ES-I3 (cell line): ENCODE data around the gene VDAC1.
"Not testable (repeated sequence)": the region's sequence is repeated elsewhere in the genome, so short reads cannot be mapped to it uniquely, and the experiment has no call there.

Experiments used
- H3K36me3 ChIP-seq: 2 replicates; pipeline ENCODE4 v1.6.1; 2013; ENCODE audit warnings: mild to moderate bottlenecking, low read length, control low read depth, moderate library complexity; ENCODE audit not compliant: insufficient read depth
- H3K4me1 ChIP-seq: 2 replicates; pipeline ENCODE4 v1.6.1; 2013; ENCODE audit warnings: mild to moderate bottlenecking, control low read depth, low read length; ENCODE audit not compliant: insufficient read depth
- H3K9ac ChIP-seq: 2 replicates; pipeline ENCODE4 v1.6.1; 2013; ENCODE audit warnings: low read depth, mild to moderate bottlenecking, low read length, moderate library complexity
- H3K9me3 ChIP-seq: 2 replicates; pipeline ENCODE4 v1.6.1; 2013; ENCODE audit warnings: mild to moderate bottlenecking, low read length, moderate library complexity; ENCODE audit not compliant: control insufficient read depth, insufficient read depth

VDAC1 gene

DNA sequence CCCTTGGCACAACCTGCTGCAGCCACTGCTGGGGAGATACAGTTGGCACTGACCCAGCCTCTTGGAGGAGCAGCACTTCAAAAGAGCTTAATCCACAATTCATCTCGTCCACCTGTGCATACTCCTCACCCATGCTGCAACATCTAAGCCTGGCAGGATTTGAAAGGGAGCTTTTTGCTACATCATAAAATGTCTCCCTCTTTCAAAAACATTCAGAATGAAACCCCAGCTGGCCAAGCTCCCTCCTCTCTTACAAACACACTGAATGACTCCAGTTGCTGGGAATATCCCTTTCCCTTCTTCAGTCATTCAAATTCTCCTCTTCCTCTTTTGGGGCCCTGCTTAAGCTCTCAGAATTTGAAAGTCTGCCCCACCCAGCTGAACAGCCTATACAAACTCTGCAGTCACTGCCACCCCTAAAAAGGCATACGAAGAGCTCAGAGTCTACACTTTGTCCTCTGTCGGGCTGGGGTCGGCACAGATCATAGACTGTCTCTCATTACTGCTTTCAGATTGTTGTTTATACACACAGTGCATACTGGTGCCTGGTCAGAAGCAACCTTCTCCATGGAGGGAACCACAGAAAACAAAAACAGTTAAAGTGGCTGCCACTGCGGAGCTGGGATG is 27.5 kb downstream of the VDAC1 start:
- Histone ChIP-seq H3K9me3 (no peaks in the 10 kb centered on the region), H3K4me1 (0 out of 2 replicates have a peak, but pooled peaks cover 12% of the 10 kb centered on the region), H3K9ac (no peak overlapping the region), H3K36me3 (peaks cover 22% of the 10 kb centered on the region)

DNA sequence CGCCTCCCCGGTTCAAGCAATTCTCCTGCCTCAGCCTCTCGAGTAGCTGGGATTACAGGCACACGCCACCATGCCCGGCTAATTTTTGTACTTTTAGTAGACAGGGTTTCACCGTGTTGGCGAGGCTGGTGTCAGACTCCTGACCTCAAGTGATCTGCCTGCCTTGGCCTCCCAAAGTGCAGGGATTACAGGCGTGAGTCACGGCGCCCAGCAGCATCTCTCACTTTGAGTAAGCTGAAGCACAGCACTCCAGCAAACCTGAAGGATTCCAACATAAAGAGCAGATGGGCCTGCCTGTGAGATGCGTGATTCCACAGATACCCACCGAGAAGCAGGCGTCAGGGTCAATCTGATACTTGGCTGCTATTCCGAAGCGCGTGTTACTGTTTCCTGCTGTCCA is 29.2 kb downstream of the VDAC1 start:
- H3K9me3 ChIP-seq, H3K9ac ChIP-seq: not testable (repeated sequence)
- 0 out of 2 replicates have a peak, but pooled peaks cover 12% of the 10 kb centered on the region for H3K4me1 ChIP-seq
- H3K36me3 ChIP-seq, result peaks cover 20% of the 10 kb centered on the region

DNA sequence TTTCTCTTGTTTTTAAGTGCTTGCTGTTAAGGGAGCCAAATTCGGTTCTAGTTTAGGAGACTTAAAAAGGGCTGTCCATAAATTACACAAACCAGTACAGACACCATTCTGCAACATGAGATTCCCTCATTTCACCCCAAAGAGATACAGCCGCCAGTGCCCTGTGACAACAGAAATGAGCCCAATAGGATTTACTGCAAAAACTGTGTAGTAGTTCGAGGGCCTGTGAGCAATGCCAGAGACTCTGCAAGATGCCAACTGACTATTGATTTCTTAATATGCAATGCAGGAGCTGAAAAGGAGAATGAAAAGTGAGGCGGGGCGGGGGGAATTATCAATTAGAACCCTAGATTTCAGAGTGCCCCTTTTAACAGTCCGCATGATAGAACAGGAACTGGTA is 30.6 kb downstream of the VDAC1 start:
- H3K9ac ChIP-seq, result no peak overlapping the region
- H3K9me3 ChIP-seq, result no peaks in the 10 kb centered on the region
- H3K4me1 ChIP-seq, result 0 out of 2 replicates have a peak, but pooled peaks cover 12% of the 10 kb centered on the region
- H3K36me3 ChIP-seq, result peaks cover 20% of the 10 kb centered on the region

DNA sequence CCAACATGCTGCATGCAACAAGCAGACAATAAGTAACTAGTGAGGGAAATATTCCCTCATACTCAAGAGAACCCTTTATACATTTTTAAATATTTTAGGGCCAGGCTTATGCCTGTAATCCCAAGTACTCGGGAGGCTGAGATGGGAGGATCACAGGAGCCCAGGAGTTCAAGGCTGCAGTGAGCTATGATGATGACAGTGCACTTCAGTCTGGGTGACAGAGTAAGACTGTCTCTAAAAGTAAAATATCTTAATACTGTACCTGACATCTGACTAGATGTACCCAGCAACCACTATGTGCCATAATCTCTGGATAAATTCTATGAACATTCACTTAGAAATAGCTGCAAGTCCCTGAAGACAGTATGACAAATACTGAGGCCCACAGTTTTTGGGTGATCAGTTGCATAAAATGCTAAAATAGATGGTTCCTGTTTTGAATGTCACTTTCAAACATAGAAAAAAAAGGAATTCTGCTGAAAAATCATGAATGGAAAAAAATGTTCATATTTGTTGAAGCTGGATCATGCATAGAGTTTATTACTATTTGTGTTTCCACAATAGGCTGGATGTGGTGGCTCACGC is 34.4 kb downstream of the VDAC1 start:
- no peaks in the 10 kb centered on the region for H3K9me3 ChIP-seq
- no peaks in the 10 kb centered on the region for H3K4me1 ChIP-seq
- peaks cover 16% of the 10 kb centered on the region; the same call in 1 of the 2 replicates for H3K36me3 ChIP-seq
- no peak overlapping the region for H3K9ac ChIP-seq

DNA sequence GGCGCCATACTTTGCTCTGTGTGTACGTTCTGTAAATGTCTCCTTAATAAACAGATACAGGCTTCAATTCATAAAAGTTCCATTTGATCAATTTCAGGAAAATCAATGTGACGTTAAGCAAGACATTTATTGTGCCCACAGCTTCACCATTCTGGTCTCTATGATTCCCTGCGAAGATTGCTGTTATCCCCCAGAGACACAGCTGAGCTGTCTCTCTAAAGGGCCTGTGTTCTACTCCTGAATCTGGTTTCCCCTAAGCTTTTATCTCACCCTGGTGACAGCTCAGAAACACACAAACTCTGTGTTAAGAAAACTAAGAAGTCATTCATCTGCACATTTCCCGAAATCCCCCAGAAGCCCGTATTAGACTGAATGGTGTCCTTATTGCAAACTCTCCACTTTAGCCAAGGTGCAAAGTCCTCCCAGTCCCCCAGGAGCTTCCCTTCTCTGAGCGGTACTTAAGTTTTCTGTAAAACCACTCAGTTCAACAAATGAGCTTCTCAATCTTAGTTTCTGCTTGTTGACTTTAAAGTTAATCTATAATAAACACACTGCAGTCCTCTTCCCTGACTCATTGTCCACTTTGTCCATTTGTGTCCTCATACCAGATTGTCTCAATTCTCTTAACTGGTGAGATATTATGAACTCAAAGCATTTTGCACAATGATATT is 35.0 kb downstream of the VDAC1 start:
- H3K36me3 ChIP-seq, result peaks cover 11% of the 10 kb centered on the region; the same call in 1 of the 2 replicates
- no peaks in the 10 kb centered on the region for H3K4me1 ChIP-seq
- no peaks in the 10 kb centered on the region for H3K9me3 ChIP-seq
- H3K9ac ChIP-seq, result no peak overlapping the region

DNA sequence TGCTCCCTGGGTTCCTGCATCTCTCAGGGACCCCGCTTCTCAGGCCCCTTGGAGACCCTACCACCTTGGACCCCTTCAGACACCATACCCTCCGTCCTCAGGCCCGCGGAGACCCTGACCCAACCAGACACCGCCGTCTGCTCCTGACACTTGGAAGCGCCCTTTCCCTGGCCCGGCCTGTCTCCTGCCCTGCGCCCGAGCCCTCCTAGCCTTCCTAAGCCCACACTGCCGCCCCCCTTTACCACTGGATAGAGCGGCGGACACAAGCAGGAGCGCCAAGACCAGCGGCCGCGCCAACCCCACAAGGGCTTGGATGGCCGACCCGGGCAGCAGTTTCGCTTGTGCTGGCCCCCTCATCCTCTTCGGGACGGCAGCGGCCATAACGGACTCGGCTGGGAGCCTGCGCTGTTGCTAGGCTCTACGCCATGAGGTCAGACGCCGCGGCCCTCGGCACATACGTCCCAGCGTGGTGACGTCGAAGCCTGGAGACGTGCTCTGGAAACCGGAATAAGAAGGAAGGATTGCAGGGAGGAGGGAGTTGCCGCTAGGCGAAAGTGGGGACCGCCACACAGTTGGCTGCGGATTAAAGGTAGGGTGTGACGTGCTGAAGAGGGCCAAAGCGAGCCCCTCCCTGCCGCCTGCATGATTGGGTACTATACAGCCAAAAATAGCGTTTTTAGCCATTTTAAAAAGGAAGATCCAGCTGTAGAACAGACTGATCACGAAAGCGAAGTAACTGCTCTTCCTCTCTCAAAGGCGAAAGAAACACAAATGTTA is 36.4 kb downstream of the VDAC1 start, which contains the start of gene C5orf15:
Gene C5orf15, minus strand, starts transcription at position 422 of the 777 bp plus-strand sequence. Its CDS starts 41 bp downstream, at position 381.
- Histone ChIP-seq H3K9me3 (no peaks in the 10 kb centered on the region), H3K4me1 (no peaks in the 10 kb centered on the region), H3K36me3 (peaks cover 3% of the 10 kb centered on the region; the same call in 1 of the 2 replicates), H3K9ac (peak within 1 kb of the TSS; percentile 93)

DNA sequence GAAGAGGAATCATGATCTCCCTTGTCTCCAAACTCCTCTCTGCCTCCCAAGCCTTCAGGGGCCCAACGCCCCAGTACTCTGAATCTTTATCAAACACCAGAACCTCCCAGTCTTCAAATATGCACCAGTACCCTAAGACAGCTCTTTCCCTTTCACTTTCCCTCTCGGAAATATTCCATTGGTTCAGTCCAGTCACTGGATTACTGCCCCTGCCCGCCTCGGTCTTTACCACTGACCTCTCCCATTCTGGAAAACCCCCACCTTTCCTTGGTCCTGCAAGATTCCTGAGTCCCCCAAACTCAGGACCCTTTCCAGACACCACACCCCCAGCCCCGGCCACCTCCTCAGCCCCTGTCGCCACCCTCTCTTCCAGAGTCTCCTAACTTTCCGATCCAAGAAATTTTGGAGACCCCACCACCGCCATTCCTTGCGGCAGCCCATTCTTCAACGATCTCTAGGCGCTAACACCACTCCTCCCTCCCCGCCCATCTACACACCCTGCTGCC is 37.0 kb downstream of the VDAC1 start:
- H3K9me3 ChIP-seq, result no peaks in the 10 kb centered on the region
- peak overlapping the region; percentile 93 for H3K9ac ChIP-seq
- no peaks in the 10 kb centered on the region; the same call in 1 of the 2 replicates for H3K36me3 ChIP-seq
- H3K4me1 ChIP-seq, result no peaks in the 10 kb centered on the region

DNA sequence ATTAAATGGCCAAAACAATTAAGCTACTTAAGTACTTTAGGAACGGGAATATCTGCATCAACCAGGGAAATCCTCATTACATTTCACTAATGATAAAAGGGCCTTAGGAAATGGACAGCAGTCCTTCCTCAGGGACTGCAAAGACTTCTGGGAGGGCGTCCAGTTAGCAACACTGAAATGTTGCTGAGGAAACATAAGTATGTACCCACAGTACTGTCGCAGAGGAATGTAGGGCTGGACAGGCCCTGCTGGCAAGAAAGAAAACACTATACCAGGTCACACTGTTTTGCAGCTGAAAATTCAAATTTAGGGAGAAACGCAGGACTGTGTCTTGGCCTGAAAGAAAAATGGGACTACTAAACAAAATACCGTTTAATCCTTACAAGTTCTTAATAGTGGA is 37.7 kb downstream of the VDAC1 start:
- H3K9ac ChIP-seq, result peak overlapping the region; percentile 93; the same call in 1 of the 2 replicates
- H3K4me1 ChIP-seq, result no peaks in the 10 kb centered on the region
- no peaks in the 10 kb centered on the region for H3K9me3 ChIP-seq
- no peaks in the 10 kb centered on the region; the same call in 1 of the 2 replicates for H3K36me3 ChIP-seq

DNA sequence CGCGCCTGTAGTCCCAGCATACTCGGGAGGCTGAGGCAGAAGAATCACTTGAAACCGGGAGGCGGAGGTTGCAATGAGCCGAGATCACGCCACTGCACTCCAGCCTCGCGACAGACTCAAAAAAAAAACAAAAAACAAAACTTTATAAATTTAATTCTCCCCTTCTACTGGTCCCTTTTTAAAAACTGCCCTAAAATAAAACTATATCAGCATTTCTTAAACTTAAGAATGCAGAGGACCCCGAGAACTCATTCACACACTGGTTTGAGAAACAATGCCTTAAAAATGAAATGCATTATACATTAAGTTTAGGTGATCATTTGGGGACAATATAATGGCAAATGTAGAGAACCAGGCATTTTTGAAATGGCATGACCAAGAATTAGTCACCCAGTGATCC is 38.7 kb downstream of the VDAC1 start:
- no peaks in the 10 kb centered on the region for H3K9me3 ChIP-seq
- H3K36me3 ChIP-seq, result no peaks in the 10 kb centered on the region
- H3K4me1 ChIP-seq, result no peaks in the 10 kb centered on the region
- H3K9ac ChIP-seq, result no peak overlapping the region

DNA sequence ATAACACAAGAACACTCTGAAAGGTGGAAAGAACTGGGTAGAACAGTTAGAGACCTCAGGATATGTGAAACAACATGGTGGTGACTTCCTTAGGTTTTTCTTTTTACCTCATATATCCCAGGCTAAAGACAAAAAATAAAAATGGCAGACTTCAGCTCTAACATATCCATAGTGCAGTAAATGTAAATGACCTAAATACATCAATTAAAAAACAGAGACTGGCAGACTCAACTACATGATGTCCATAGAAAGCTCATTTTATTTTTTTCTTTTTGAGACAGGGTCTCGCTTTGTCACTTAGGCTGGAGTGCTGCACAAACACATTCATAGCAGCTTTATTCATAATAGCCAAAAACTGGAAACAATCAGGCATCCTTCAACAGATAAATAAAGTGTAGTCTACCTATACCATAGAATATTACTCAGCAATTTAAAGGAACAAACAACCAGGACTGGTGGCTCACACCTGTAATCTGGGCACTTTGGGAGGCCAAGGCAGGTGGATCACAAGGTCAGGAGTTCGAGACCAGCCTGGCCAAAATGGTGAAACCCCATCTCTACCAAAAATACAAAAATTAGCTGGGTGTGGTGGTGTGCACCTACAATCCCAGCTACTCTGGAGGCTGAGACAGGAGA is 41.2 kb downstream of the VDAC1 start:
- Histone ChIP-seq H3K4me1 (no peaks in the 10 kb centered on the region), H3K9me3 (no peaks in the 10 kb centered on the region), H3K9ac (no peak overlapping the region), H3K36me3 (no peaks in the 10 kb centered on the region)

DNA sequence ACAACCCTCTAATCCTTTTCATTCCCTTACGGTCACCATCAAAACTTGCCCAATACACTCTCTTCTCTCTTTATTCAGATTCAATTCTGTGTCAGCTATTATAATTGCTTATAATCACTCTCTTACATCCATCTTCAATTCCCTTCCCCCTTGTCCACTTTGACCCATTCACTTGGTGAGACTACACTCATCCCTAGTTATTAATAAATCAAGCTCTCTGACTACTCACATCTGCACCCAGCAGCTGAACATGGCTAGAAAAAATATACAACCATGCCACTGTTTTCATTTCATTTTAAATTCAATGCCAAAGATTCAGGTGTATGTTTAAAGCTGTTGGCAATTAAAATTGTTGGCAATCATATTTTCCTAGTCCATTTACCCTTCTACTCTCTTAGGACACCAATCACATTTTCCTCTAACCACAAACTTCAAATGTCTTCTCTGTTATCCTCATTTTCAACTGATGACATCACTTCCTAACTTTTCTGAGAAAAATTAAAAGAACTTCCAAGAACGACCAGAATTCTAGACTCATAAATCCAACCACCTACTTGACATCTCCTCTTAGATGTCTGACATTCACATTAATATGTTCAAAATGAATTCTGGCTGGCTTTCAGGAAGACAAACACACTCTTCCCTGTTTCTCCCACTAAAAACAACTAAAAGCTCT is 41.8 kb downstream of the VDAC1 start:
- H3K9ac ChIP-seq, result no peak overlapping the region
- no peaks in the 10 kb centered on the region for H3K36me3 ChIP-seq
- H3K4me1 ChIP-seq, result no peaks in the 10 kb centered on the region
- no peaks in the 10 kb centered on the region for H3K9me3 ChIP-seq

DNA sequence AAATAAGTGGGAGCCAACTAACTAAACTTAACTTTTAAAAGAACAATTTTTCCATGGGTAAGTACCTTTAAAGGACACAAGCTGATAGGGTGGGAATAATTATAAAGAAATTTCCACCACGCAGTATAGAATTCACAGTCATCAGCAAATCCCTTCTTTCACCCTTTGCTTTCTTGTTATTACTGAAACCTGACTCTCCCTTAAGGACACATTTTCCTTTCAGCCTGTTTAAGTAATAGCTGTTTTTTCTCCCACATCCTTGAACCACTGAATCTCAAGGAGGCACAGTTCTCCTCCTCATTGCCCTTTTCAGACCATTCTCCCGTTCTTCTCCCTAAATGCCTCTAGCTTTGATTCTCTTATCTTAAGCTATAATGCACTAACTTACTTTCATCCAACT is 42.6 kb downstream of the VDAC1 start:
- Histone ChIP-seq H3K9ac (no peak overlapping the region), H3K4me1 (no peaks in the 10 kb centered on the region), H3K9me3 (no peaks in the 10 kb centered on the region), H3K36me3 (no peaks in the 10 kb centered on the region)

DNA sequence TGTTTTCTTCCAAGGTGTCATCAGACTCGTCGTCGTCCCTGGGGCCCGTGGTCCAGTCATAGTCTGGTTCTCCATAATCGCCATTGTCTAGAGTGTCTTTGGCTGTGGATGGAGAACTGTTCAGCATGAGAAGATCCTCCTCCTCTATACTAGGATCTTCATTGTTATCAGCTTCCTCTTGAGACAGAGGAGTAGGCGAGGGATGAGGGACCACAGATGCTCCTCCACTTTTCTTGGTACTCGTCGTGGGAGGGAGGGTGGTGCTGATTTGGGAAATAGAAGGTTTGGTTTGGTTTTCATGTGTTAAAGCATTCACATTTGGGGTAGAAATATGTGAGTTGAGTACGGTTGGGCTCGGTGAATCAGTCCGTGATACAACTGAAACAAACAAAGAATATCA is 45.1 kb downstream of the VDAC1 start:
- H3K9me3 ChIP-seq, result no peaks in the 10 kb centered on the region
- no peaks in the 10 kb centered on the region for H3K4me1 ChIP-seq
- H3K9ac ChIP-seq, result no peak overlapping the region
- H3K36me3 ChIP-seq, result no peaks in the 10 kb centered on the region
